Stimulated activated CD8-positive, alpha-beta memory T cell treated with anti-CD3 and anti-CD28 coated beads, Interleukin-4, amount 100 ng/mL, for 4 hours (primary cell): ENCODE results near the gene STK11IP.

Experiments used
- DNase-seq, 2 donors: peaks; one replicate each; pipeline ENCODE4 v3.0.0-alpha.2; 2020; ENCODE audit warnings: low read depth in 2 of 2, low spot score in 1 of 2

Gene STK11IP

GRCh38 chr2:219575566-219576504 is 21.8 kb upstream of the STK11IP start:
- DNase-seq: no peak

GRCh38 chr2:219576505-219577388 is 20.9 kb upstream of the STK11IP start:
- no peak for DNase-seq

GRCh38 chr2:219578811-219579613 is 18.6 kb upstream of the STK11IP start:
- DNase-seq: no peak

- no peak for DNase-seq
These were observed 16.3 kb upstream of the STK11IP start for GRCh38 chr2:219581346-219581745.

- DNase-seq: no peak
These were observed 6.6 kb upstream of the STK11IP start for GRCh38 chr2:219591091-219591490.

GRCh38 chr2:219592736-219593135 is 4.9 kb upstream of the STK11IP start:
- DNase-seq: no peak

- no peak for DNase-seq
These were observed 4.5 kb upstream of the STK11IP start for GRCh38 chr2:219593154-219593553.

GRCh38 chr2:219595256-219595655 is 2.4 kb upstream of the STK11IP start:
- DNase-seq: no peak

GRCh38 chr2:219596954-219597551 is 604 bp upstream of the STK11IP start:
- DNase-seq: no peak

- DNase-seq: no peak
These were observed 836 bp downstream of the STK11IP start for GRCh38 chr2:219598308-219599078.

GRCh38 chr2:219603771-219604170 is 6.1 kb downstream of the STK11IP start:
- DNase-seq: no peak

GRCh38 chr2:219605607-219605954 is 7.9 kb downstream of the STK11IP start:
- DNase-seq: no peak

- no peak for DNase-seq
These were observed 10.3 kb downstream of the STK11IP start for GRCh38 chr2:219607931-219608330.

- no peak for DNase-seq
These were observed 10.8 kb downstream of the STK11IP start for GRCh38 chr2:219608399-219608964.

GRCh38 chr2:219609149-219609750 is 11.6 kb downstream of the STK11IP start:
- no peak for DNase-seq

GRCh38 chr2:219611306-219611705 is 13.6 kb downstream of the STK11IP start:
- no peak for DNase-seq

GRCh38 chr2:219611866-219612576 is 14.4 kb downstream of the STK11IP start:
- no peak for DNase-seq

- DNase-seq: no peak
These were observed 15.1 kb downstream of the STK11IP start for GRCh38 chr2:219612577-219613286.
